Thymus (tissue), 11 donors: ENCODE results near the gene ZC3H12C. TPM values are rescaled to one million over a fixed set of nuclear protein-coding genes. Genes with fewer than 3 reads are reported as not detected.

Experiments
- DNase-seq, 9 donors: peaks; one replicate each; pipeline ENCODE4 v3.0.0-alpha.2; 2013; ENCODE audit warnings: low spot score in 9 of 9, low read depth in 6 of 9, missing footprints in 1 of 9
- H3K27ac ChIP-seq, 2 donors: one replicate each; pipeline ENCODE4 v1.5.1; 2013; ENCODE audit warnings: control low read depth in 1 of 2, low read depth in 1 of 2, low read length in 1 of 2, mild to moderate bottlenecking in 1 of 2, moderate library complexity in 1 of 2
- H3K27me3 ChIP-seq, 2 donors: one replicate each; pipeline ENCODE4 v1.5.1; 2013; ENCODE audit warnings: low read length in 1 of 2; ENCODE audit not compliant: control insufficient read depth in 2 of 2, insufficient read depth in 1 of 2
- H3K36me3 ChIP-seq, 2 donors: one replicate each; pipeline ENCODE4 v1.5.1; 2013; ENCODE audit warnings: low read length in 1 of 2, mild to moderate bottlenecking in 1 of 2, moderate library complexity in 1 of 2; ENCODE audit not compliant: control insufficient read depth in 2 of 2, insufficient read depth in 2 of 2
- H3K4me1 ChIP-seq, 2 donors: one replicate each; pipeline ENCODE4 v1.5.1; 2013; ENCODE audit warnings: low read length in 2 of 2; ENCODE audit not compliant: control insufficient read depth in 2 of 2, insufficient read depth in 2 of 2
- H3K4me3 ChIP-seq, 2 donors: one replicate each; pipeline ENCODE4 v1.5.1; 2013; ENCODE audit warnings: low read length in 2 of 2, control low read depth in 1 of 2, mild to moderate bottlenecking in 1 of 2
- H3K9me3 ChIP-seq, 2 donors: one replicate each; pipeline ENCODE4 v1.5.1; 2013; ENCODE audit warnings: low read length in 1 of 2, mild to moderate bottlenecking in 1 of 2; ENCODE audit not compliant: control insufficient read depth in 2 of 2, insufficient read depth in 1 of 2
- WGBS: extraction: QIAGEN DNeasy Blood & Tissue Kit; methylation state at CpG from one replicate; pipeline ENCODE4 v1.1.7; 2013; 5-methylcytosine and 5-hydroxymethylcytosine counted together
- polyA plus RNA-seq: library from polyadenylated mRNA; stranded (reverse); fragments of 200-250 nt; gene quantifications from one replicate; pipeline ENCODE4 v1.2.3, GENCODE V29; 2013
- total RNA-seq: library from RNA; stranded (reverse); fragments of 120-200 nt; gene quantifications from one replicate; pipeline ENCODE4 v1.2.4, GENCODE V29; 2013
- donor health status: healthy.

ZC3H12C gene
- total and polyA plus RNA-seq, 2 donors: 2.6 to 3.0 TPM

- H3K9me3 ChIP-seq: no peaks in the 10 kb centered on the region
- H3K36me3 ChIP-seq: no peaks in the 10 kb centered on the region
- H3K27ac ChIP-seq: no peak overlapping the region
- H3K4me3 ChIP-seq: no peak overlapping the region
- 98% methylated on average over 4 of the region's 4 CpGs for WGBS
- no peaks in the 10 kb centered on the region for H3K27me3 ChIP-seq
- H3K4me1 ChIP-seq: no peaks in the 10 kb centered on the region
- no peak for DNase-seq
Observed at GRCh38 chr11:110179064-110179463, 85.9 kb downstream of the ZC3H12C start.

DNA sequence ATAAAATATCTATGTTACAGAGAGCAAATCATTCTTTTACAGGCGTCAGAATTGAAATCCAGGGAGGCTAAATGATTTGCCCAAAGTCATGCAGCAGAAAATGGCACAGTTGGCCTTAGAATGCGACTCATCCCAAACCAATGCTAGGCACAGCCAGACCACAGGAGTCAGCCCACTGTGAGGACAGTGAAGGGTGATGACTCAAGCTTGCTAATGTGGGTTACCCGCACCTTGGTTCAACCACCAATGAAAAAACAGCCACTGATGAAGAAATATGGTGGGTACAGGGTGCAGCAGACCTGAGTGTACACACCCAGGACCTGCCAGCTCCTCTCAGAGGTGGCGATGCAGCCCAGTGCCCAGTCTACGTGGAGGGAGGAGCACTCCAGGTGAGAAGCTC is 89.7 kb downstream of the ZC3H12C start:
- no peak for DNase-seq
- WGBS: 86% methylated on average over 5 of the region's 5 CpGs
- Histone ChIP-seq H3K27ac (no peak overlapping the region), H3K36me3 (no peaks in the 10 kb centered on the region), H3K27me3 (no peaks in the 10 kb centered on the region), H3K4me3 (no peak overlapping the region), H3K4me1 (no peaks in the 10 kb centered on the region), H3K9me3 (no peaks in the 10 kb centered on the region)

DNA sequence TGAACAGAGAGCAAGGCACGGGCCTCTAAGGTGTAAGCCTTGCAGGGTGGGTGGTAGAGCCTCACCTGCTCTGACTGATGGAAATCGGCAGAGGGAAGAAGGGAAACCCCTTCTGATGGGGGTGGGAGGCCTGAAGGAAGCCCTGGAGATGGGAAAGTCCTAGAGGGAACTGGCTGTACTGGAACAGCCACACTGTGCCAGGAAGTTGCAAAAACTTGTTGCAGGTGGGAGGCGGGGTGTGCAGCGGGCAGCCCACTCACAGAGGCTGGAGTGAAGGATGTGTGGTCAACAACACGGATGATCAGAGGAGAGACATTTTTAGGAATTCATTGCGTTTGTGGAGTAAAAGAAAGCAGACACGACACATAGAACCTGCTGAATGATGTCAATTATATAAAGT is 91.3 kb downstream of the ZC3H12C start:
- Histone ChIP-seq H3K4me1 (no peaks in the 10 kb centered on the region), H3K9me3 (no peaks in the 10 kb centered on the region), H3K27me3 (no peaks in the 10 kb centered on the region), H3K36me3 (no peaks in the 10 kb centered on the region), H3K27ac (no peak overlapping the region), H3K4me3 (no peak overlapping the region)
- DNase-seq: no peak
- WGBS: 94% methylated on average over 7 of the region's 7 CpGs

GRCh38 chr11:110185121-110185591 is 92.0 kb downstream of the ZC3H12C start:
- 92% methylated on average over 3 of the region's 3 CpGs for WGBS
- Histone ChIP-seq H3K27ac (no peak overlapping the region), H3K4me1 (no peaks in the 10 kb centered on the region), H3K4me3 (no peak overlapping the region), H3K27me3 (no peaks in the 10 kb centered on the region), H3K36me3 (no peaks in the 10 kb centered on the region), H3K9me3 (no peaks in the 10 kb centered on the region)
- DNase-seq: no peak

DNA sequence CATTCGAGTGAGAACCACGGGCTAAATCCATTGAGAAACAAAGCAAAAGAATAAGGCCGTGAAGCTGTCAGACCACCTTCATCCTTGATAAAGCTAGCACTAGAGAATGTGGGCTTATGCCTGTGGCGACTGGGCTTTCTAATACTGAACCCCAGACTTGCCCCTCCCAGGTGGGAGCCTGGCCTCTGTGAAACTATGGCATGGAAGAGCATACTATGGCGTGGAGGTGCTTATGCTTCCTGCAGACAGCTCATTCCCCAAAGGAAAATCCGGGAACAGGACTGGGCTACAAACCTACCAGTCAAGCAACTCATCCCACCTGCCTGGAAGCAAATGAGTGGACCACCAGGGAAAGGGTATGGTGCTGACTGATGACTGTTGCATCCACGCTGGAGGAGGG is 92.4 kb downstream of the ZC3H12C start:
- no peaks in the 10 kb centered on the region for H3K4me1 ChIP-seq
- no peaks in the 10 kb centered on the region for H3K27me3 ChIP-seq
- H3K4me3 ChIP-seq: no peak overlapping the region
- WGBS: 89% methylated on average over 7 of the region's 7 CpGs
- no peak for DNase-seq
- no peak overlapping the region for H3K27ac ChIP-seq
- H3K9me3 ChIP-seq: no peaks in the 10 kb centered on the region
- no peaks in the 10 kb centered on the region for H3K36me3 ChIP-seq

DNA sequence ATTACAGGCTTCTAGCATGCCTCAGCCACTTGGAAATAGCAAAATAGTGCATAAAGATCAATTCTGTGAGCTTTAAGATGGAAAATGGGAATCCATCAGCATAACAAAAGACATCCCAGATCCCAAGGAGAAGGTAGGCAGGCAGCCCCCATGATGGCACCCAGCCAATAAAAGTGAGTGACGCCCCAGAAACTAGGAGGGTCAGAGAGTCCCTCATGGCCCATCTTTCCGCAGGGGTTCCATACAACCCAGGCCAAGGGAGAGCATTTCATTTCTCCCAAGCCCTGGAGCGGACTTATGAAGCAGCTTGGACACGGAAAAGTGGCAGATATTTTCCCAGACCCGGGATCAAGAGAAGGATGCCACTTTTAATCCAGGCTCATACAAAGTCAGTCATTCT is 93.3 kb downstream of the ZC3H12C start:
- WGBS: 96% methylated on average over 5 of the region's 5 CpGs

GRCh38 chr11:110186867-110187266 is 93.7 kb downstream of the ZC3H12C start:
- Histone ChIP-seq H3K4me3 (no peak overlapping the region), H3K36me3 (no peaks in the 10 kb centered on the region), H3K27me3 (no peaks in the 10 kb centered on the region), H3K4me1 (no peaks in the 10 kb centered on the region), H3K9me3 (no peaks in the 10 kb centered on the region), H3K27ac (no peak overlapping the region)
- WGBS: 95% methylated on average over 4 of the region's 4 CpGs
- no peak for DNase-seq

More for the DNA sequence above, 93.3 kb downstream of the ZC3H12C start:
- Histone ChIP-seq H3K4me3 (no peak overlapping the region), H3K36me3 (no peaks in the 10 kb centered on the region), H3K27me3 (no peaks in the 10 kb centered on the region), H3K9me3 (no peaks in the 10 kb centered on the region), H3K27ac (no peak overlapping the region), H3K4me1 (no peaks in the 10 kb centered on the region)
- DNase-seq: no peak

DNA sequence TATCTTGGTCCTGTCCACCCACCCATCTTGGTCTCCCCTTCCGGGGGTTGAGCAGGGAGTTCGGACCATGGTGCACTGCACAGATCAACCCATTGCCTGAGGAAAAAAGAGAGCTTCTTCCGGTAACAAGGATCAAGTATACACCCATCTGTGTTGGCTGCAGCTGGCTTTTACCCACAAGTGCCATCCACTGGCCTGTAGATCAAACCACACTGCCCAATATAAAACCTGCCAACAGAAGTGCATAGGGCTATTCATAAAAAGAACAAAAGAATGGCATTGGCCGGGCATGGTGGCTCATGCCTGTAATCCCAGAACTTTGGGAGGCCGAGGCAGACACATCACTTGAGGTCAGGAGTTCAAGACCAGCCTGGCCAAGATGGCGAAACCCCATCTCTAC is 94.5 kb downstream of the ZC3H12C start:
- Histone ChIP-seq H3K27me3 (no peaks in the 10 kb centered on the region), H3K4me3 (no peak overlapping the region), H3K27ac (no peak overlapping the region), H3K4me1 (no peaks in the 10 kb centered on the region), H3K9me3 (no peaks in the 10 kb centered on the region), H3K36me3 (no peaks in the 10 kb centered on the region)
- DNase-seq: no peak
- 96% methylated on average over 6 of the region's 6 CpGs for WGBS

- no peaks in the 10 kb centered on the region for H3K4me1 ChIP-seq
- WGBS: 96% methylated on average over 1 of the region's 1 CpG
Observed at GRCh38 chr11:110190885-110191284, 97.7 kb downstream of the ZC3H12C start.

More at GRCh38 chr11:110190885-110191284, 97.7 kb downstream of the ZC3H12C start:
- Histone ChIP-seq H3K4me3 (no peak overlapping the region), H3K27ac (no peak overlapping the region), H3K27me3 (no peaks in the 10 kb centered on the region), H3K9me3 (no peaks in the 10 kb centered on the region), H3K36me3 (no peaks in the 10 kb centered on the region)
- DNase-seq: no peak
